Keratinocyte (primary cell): ENCODE results near the gene PRSS36. TPM values are rescaled to one million over a fixed set of nuclear protein-coding genes. Genes with fewer than 3 reads are reported as not detected.
"Not testable (repeated sequence)": the region's sequence is repeated elsewhere in the genome, so short reads cannot be mapped to it uniquely, and the experiment has no call there.

ENCODE experiments used
- DNase-seq: peaks from one replicate; pipeline ENCODE4 v3.0.0-alpha.2; 2011; ENCODE audit warnings: low read depth, missing footprints, low spot score
- FAIRE-seq: peaks from 2 replicates; lab custom pipeline; 2011; peaks lifted over from hg19 to GRCh38; lab: Jason Lieb, UNC
- H2AFZ ChIP-seq: 2 replicates; pipeline ENCODE4 v1.6.0; 2012; ENCODE audit warnings: low read length, control low read depth, inconsistent platforms; ENCODE audit not compliant: control insufficient read depth
- H3K27ac ChIP-seq: 2 replicates; pipeline ENCODE4 v1.5.1; 2011; ENCODE audit warnings: low read length; ENCODE audit not compliant: control insufficient read depth, insufficient read depth
- H3K27me3 ChIP-seq: 3 replicates; pipeline ENCODE4 v1.6.0; 2011; ENCODE audit warnings: low read length; ENCODE audit not compliant: control insufficient read depth, insufficient read depth; ENCODE audit errors: extremely low read depth
- H3K36me3 ChIP-seq, 2 experiments: 2 replicates in 1 of 2; 3 replicates in 1 of 2; pipeline ENCODE4 v1.5.1; 2011; ENCODE audit warnings: low read length in 2 of 2, mild to moderate bottlenecking in 1 of 2; ENCODE audit not compliant: control insufficient read depth in 2 of 2, insufficient read depth in 2 of 2; ENCODE audit errors: extremely low read depth in 1 of 2
- H3K4me1 ChIP-seq: 3 replicates; pipeline ENCODE4 v1.5.1; 2011; ENCODE audit warnings: low read length; ENCODE audit not compliant: control insufficient read depth, insufficient read depth; ENCODE audit errors: extremely low read depth
- H3K4me2 ChIP-seq: 3 replicates; pipeline ENCODE4 v1.6.0; 2011; ENCODE audit warnings: low read depth, low read length; ENCODE audit not compliant: control insufficient read depth, insufficient read depth; ENCODE audit errors: extremely low read depth
- H3K4me3 ChIP-seq, 3 experiments: fragments of 200-600 bp in 1 of 3; sonication (generic) in 1 of 3; 2 replicates in 2 of 3; 3 replicates in 1 of 3; pipeline ENCODE4 v1.5.1; 2011 to 2016; ENCODE audit warnings: low read length in 3 of 3, mild to moderate bottlenecking in 3 of 3, control low read depth in 2 of 3, inconsistent platforms in 1 of 3, low read depth in 1 of 3, mixed read lengths in 1 of 3, mixed run types in 1 of 3, moderate library complexity in 1 of 3; ENCODE audit not compliant: control insufficient read depth in 2 of 3, insufficient read depth in 2 of 3; ENCODE audit errors: extremely low read depth in 1 of 3
- H3K79me2 ChIP-seq: 2 replicates; pipeline ENCODE4 v1.6.0; 2012; ENCODE audit warnings: low read length; ENCODE audit not compliant: control insufficient read depth, insufficient read depth
- H3K9ac ChIP-seq: 3 replicates; pipeline ENCODE4 v1.6.0; 2011; ENCODE audit warnings: low read length; ENCODE audit not compliant: control insufficient read depth, insufficient read depth; ENCODE audit errors: extremely low read depth
- H3K9me1 ChIP-seq: 3 replicates; pipeline ENCODE4 v1.6.0; 2011; ENCODE audit warnings: low read length; ENCODE audit not compliant: control insufficient read depth, insufficient read depth; ENCODE audit errors: extremely low read depth
- H3K9me3 ChIP-seq: 2 replicates; pipeline ENCODE4 v1.5.1; 2012; ENCODE audit warnings: low read depth, low read length; ENCODE audit not compliant: control insufficient read depth
- H4K20me1 ChIP-seq: 3 replicates; pipeline ENCODE4 v1.6.0; 2011; ENCODE audit warnings: low read length; ENCODE audit not compliant: control insufficient read depth, insufficient read depth; ENCODE audit errors: extremely low read depth
- EZH2 ChIP-seq: IDR thresholded peaks from one replicate; pipeline ENCODE4 v1.6.1; 2012; ENCODE audit warnings: inconsistent platforms, mild to moderate bottlenecking, low read length, moderate library complexity
- dilution Hi-C: fragments of 300-500 bp; cut with MboI; formaldehyde crosslinking; loops from one replicate; pipeline ENCODE4 v1.7.0; 2020; ENCODE audit warnings: low sequenced_read_pairs; ENCODE audit not compliant: extremely low pct_ligation_motif_present
- polyA plus RNA-seq, 5 experiments: library from polyadenylated mRNA; depleted of rRNA in 3 of 5; stranded (reverse) in 3 of 5; stranded (forward) in 1 of 5; unstranded in 1 of 5; fragments of >200 nt; gene quantifications; 1 replicate in 1 of 5; 2 replicates in 3 of 5; 3 replicates in 1 of 5; pipeline versions ENCODE4 v1.2.1 to v1.2.3, GENCODE V29; 2011 to 2012; ENCODE audit warnings: missing spikeins in 2 of 5, low read depth in 1 of 5, low replicate concordance in 1 of 5
- TF ChIP-seq, protein P1 (sequence below), 3 experiments: IDR thresholded peaks in 1 of 3; conservative IDR thresholded peaks in 1 of 3; optimal IDR thresholded peaks in 1 of 3; 2 replicates in 2 of 3; 3 replicates in 1 of 3; pipeline versions ENCODE3 to v1.5.1; 2011; ENCODE audit warnings: low read length in 3 of 3, mild to moderate bottlenecking in 3 of 3, moderate library complexity in 2 of 3, control low read depth in 1 of 3, inconsistent platforms in 1 of 3; ENCODE audit not compliant: insufficient read depth in 2 of 3; ENCODE audit errors: extremely low read depth in 1 of 3

PRSS36 gene
- polyA plus RNA-seq, 1 donor (not counting 4 experiments of a cell fraction or from before 2014, with no cell fraction given): 0.43 TPM

DNA sequence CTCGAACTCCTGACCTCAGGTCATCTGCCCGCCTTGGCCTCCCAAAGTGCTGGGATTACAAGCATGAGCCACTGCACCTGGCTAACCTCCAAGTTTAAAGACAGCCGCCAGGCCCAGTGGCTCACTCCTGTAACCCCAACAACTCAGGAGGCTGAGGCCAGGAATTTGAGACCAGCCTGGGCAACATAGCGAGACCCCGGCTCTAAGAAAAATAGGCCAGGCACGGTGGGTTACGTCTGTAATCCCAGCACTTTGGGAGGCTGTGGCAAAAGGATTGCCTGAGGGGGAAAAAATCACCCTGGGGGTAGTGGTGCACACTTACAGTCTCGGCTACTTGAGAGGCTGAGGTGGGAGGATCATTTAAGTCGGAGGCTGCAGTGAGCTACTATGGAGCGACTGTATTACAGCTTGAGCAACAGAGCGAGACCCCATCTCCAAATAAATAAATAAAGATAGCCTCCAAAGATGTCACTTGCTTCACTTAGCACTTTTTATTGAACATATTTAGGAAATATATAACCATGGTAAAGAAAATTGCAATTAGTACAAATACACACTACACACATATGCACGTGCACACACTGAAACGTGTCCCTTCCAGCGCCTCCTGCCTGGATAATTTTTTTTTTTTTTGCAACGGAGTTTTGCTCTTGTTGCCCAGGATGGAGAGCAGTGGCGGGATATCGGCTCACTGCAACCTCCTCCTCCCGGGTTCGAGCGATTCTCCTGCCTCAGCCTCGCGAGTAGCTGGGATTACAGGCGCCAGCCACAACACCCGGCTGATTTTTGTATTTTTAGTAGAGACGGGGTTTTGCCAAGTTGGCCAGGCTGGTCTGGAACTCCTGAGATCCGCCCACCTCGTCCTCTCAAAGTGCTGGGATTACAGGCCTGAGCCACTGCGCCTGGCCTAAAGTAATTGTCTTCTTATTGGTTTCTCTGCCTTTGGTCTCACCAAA lies 43.1 kb downstream of the PRSS36 start:
- Histone ChIP-seq H3K27ac (no peak overlapping the region), H3K36me3 (peaks cover 14 to 19% of the 10 kb centered on the region in 2 experiments), H3K4me1 (peaks cover 5% of the 10 kb centered on the region), H3K9me1 (no peaks in the 10 kb centered on the region), H4K20me1 (no peaks in the 10 kb centered on the region), H3K4me3 (no peak overlapping the region), H3K9me3 (no peaks in the 10 kb centered on the region), H2AFZ (no peak overlapping the region), H3K79me2 (peaks cover 17% of the 10 kb centered on the region), H3K4me2 (no peak overlapping the region), H3K9ac (no peak overlapping the region), H3K27me3 (no peaks in the 10 kb centered on the region)
- FAIRE-seq (no peak), DNase-seq (no peak)
- dilution Hi-C loops: no loop called here
- TF ChIP-seq, protein P1, sequence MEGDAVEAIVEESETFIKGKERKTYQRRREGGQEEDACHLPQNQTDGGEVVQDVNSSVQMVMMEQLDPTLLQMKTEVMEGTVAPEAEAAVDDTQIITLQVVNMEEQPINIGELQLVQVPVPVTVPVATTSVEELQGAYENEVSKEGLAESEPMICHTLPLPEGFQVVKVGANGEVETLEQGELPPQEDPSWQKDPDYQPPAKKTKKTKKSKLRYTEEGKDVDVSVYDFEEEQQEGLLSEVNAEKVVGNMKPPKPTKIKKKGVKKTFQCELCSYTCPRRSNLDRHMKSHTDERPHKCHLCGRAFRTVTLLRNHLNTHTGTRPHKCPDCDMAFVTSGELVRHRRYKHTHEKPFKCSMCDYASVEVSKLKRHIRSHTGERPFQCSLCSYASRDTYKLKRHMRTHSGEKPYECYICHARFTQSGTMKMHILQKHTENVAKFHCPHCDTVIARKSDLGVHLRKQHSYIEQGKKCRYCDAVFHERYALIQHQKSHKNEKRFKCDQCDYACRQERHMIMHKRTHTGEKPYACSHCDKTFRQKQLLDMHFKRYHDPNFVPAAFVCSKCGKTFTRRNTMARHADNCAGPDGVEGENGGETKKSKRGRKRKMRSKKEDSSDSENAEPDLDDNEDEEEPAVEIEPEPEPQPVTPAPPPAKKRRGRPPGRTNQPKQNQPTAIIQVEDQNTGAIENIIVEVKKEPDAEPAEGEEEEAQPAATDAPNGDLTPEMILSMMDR (optimal IDR thresholded peaks at IDR 0.05 in 1 of 3, IDR thresholded peaks at IDR 0.05 in 1 of 3, conservative IDR thresholded peaks at IDR 0.05 in 1 of 3; ENCODE audit: extremely low read depth in 1 of 3, insufficient read depth in 2 of 3, low read length in 3 of 3): no peak
- TF ChIP-seq EZH2: no peak

DNA sequence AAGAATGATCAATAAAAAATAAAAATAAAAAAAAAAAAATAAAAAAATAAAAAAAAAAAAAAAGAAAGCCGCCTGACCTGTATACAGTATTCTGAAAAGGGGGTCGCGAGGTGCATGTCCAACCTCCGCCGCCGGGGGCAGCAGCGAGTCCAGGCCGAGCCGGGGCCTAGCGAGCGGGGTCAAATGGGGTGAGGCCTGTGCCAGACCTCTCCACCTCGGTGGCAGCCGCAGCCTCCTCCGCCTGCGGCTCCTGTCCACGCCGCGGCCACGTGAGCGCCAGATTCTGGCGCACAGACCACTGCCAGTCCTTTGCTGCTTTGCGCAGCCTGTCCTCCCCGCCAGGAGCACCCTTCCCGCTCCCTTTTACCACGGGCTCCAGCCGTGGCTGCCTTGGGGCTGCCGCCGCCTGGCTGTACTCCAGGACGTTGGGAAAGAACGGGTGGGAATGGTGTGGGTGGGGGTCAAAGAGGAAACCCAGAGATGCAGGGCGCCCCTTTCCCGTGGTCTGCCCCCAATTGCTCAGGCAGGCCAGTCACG lies 44.1 kb downstream of the PRSS36 start:
- Histone ChIP-seq H3K9ac (no peak overlapping the region), H3K36me3 (peaks cover 5 to 11% of the 10 kb centered on the region in 2 experiments), H3K4me2 (peak overlapping the region; percentile 41), H3K4me3 (no peak overlapping the region), H3K27ac (no peak overlapping the region), H3K27me3 (no peaks in the 10 kb centered on the region), H3K9me3 (no peaks in the 10 kb centered on the region), H3K79me2 (peaks cover 15% of the 10 kb centered on the region), H3K9me1 (no peaks in the 10 kb centered on the region), H3K4me1 (peaks cover 5% of the 10 kb centered on the region), H4K20me1 (no peaks in the 10 kb centered on the region), H2AFZ (peak overlapping the region; percentile 79)
- dilution Hi-C loops: no loop called here
- DNase-seq: no peak
- TF ChIP-seq EZH2: no peak
- TF ChIP-seq, protein P1 (optimal IDR thresholded peaks at IDR 0.05 in 1 of 3, IDR thresholded peaks at IDR 0.05 in 1 of 3, conservative IDR thresholded peaks at IDR 0.05 in 1 of 3; ENCODE audit: extremely low read depth in 1 of 3, insufficient read depth in 2 of 3, low read length in 3 of 3): peak; percentile 62 to 85 (median 84)
- no peak for FAIRE-seq

DNA sequence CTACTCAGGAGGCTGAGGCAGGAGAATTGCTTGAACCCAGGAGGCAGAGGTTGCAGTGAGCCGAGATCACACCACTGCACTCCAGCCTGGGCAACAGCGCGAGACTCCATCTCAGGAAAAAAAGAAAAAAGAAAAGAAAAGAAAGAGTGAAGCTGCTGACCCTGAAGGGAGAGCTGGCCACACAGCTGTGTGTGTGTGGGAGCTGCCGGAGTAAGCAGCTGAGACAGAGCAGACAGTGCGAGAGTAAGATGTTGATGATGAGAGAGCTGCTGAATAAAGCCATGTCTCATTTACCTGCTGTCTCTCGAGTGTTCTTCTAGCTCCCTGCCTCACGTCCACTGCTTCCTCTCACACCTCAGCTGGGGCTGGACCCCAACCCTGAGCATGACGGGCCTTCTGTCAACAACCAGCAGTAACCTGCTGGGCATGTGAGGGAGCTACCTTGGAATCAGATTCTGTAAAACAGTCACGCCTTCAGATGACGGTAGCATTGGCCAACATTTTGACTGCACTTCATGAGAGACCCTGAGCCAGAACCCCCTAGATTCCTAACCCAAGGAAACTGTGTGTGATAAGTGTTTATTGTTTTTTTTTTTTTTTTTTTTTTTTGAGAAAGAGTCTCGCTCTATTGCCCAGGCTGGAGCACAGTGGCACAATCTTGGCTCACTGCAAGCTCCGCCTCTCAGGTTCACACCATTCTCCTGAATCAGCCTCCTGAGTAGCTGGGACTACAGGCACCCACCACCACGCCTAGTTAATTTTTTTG lies 48.8 kb downstream of the PRSS36 start:
- H3K9me3 ChIP-seq, dilution Hi-C loops, FAIRE-seq, H3K27me3 ChIP-seq, H3K36me3 ChIP-seq, H3K4me3 ChIP-seq, H2AFZ ChIP-seq, H3K4me1 ChIP-seq, H3K4me2 ChIP-seq, H3K27ac ChIP-seq, DNase-seq, H4K20me1 ChIP-seq, H3K9me1 ChIP-seq, H3K9ac ChIP-seq, H3K79me2 ChIP-seq: not testable (repeated sequence)
